SK-N-SH (cell line): ENCODE results near the gene CERS6. TPM values are rescaled to one million over a fixed set of nuclear protein-coding genes. Genes with fewer than 3 reads are reported as not detected.

ENCODE experiments used
- CTCF ChIA-PET: fragments of 300-600, 350-600 bp; formaldehyde crosslinking; extraction: SDS; loops from one replicate; lab custom pipeline; 2021; lab: Yijun Ruan, JAX
- POLR2A ChIA-PET: fragments of 350-600 bp; sonication (Branson Sonifier 250); formaldehyde crosslinking; extraction: SDS; loops from one replicate; lab custom pipeline; 2020; ENCODE audit warnings: antibody characterized with exemption, inconsistent platforms; lab: Yijun Ruan, JAX
- DNase-seq: peaks from one replicate; pipeline ENCODE4 v3.0.0; 2012
- H2AFZ ChIP-seq: fragments of 200-600 bp; sonication (generic); 2 replicates; pipeline ENCODE4 v1.8.1; 2016; ENCODE audit warnings: antibody characterized with exemption, mild to moderate bottlenecking, low read depth
- H3F3A ChIP-seq: fragments of 200-600 bp; sonication (generic); replicated peaks from 2 replicates; pipeline ENCODE3; 2016; ENCODE audit warnings: antibody characterized with exemption, mild to moderate bottlenecking; ENCODE audit not compliant: insufficient read depth
- H3K27ac ChIP-seq, 2 experiments: fragments of 200-500 bp in 1 of 2; fragments of 200-600 bp in 1 of 2; sonication (Bioruptor generic) in 1 of 2; sonication (generic), shearing (Covaris generic) in 1 of 2; 2 replicates each; pipeline versions ENCODE4 v1.5.1 to v1.6.1; 2014 to 2016; ENCODE audit warnings: low read depth in 2 of 2, inconsistent platforms in 1 of 2, low read length in 1 of 2, mild to moderate bottlenecking in 1 of 2, mixed read lengths in 1 of 2
- H3K27me3 ChIP-seq: fragments of 200-600 bp; sonication (generic), shearing (Covaris generic); 2 replicates; pipeline ENCODE4 v1.6.1; 2016; ENCODE audit warnings: mixed run types; ENCODE audit not compliant: insufficient read depth
- H3K36me3 ChIP-seq, 2 experiments: fragments of 200-500 bp in 1 of 2; fragments of 200-600 bp in 1 of 2; sonication (Bioruptor generic) in 1 of 2; sonication (generic) in 1 of 2; replicated peaks in 1 of 2; 2 replicates each; pipeline versions ENCODE3 to v1.5.1; 2014 to 2016; ENCODE audit warnings: low read length in 1 of 2, mild to moderate bottlenecking in 1 of 2; ENCODE audit not compliant: insufficient read depth in 2 of 2, control insufficient read depth in 1 of 2
- H3K4me1 ChIP-seq, 2 experiments: fragments of 200-500 bp in 1 of 2; fragments of 200-600 bp in 1 of 2; sonication (Bioruptor generic) in 1 of 2; sonication (generic), shearing (Covaris generic) in 1 of 2; 2 replicates each; pipeline versions ENCODE4 v1.5.1 to v1.6.1; 2014 to 2016; ENCODE audit warnings: low read depth in 1 of 2, low read length in 1 of 2, mixed run types in 1 of 2; ENCODE audit not compliant: insufficient read depth in 2 of 2, control insufficient read depth in 1 of 2
- H3K4me2 ChIP-seq: fragments of 200-600 bp; sonication (generic), shearing (Covaris generic); 2 replicates; pipeline ENCODE4 v1.6.1; 2017; ENCODE audit warnings: mixed run types
- H3K4me3 ChIP-seq, 2 experiments: fragments of 200-500 bp in 1 of 2; fragments of 200-600 bp in 1 of 2; sonication (Bioruptor generic) in 1 of 2; sonication (generic), shearing (Covaris generic) in 1 of 2; 2 replicates each; pipeline versions ENCODE4 v1.5.1 to v1.8.1; 2014 to 2016; ENCODE audit warnings: low read depth in 2 of 2, inconsistent platforms in 1 of 2, low read length in 1 of 2, mild to moderate bottlenecking in 1 of 2, mixed read lengths in 1 of 2, moderate library complexity in 1 of 2
- H3K79me2 ChIP-seq: fragments of 200-600 bp; sonication (generic); 2 replicates; pipeline ENCODE4 v1.8.1; 2017; ENCODE audit warnings: mild to moderate bottlenecking; ENCODE audit not compliant: insufficient read depth
- H3K9ac ChIP-seq: fragments of 200-600 bp; sonication (generic); 2 replicates; pipeline ENCODE4 v1.6.1; 2017; ENCODE audit warnings: mixed run types
- H3K9me2 ChIP-seq: fragments of 200-600 bp; sonication (generic); 2 replicates; pipeline ENCODE4 v1.6.1; 2017; ENCODE audit warnings: mixed run types
- H3K9me3 ChIP-seq: fragments of 200-600 bp; sonication (generic); 2 replicates; pipeline ENCODE4 v1.6.1; 2017; ENCODE audit warnings: mixed run types, mild to moderate bottlenecking, moderate library complexity
- H4K20me1 ChIP-seq: fragments of 200-600 bp; sonication (generic); 2 replicates; pipeline ENCODE4 v1.6.1; 2017; ENCODE audit warnings: mild to moderate bottlenecking, mixed run types; ENCODE audit not compliant: insufficient read depth
- EZH2phosphoT487 ChIP-seq: fragments of 200-600 bp; sonication (generic); IDR thresholded peaks from 2 replicates; pipeline ENCODE4 v1.6.1; 2017; ENCODE audit warnings: low read depth, mixed run types, mild to moderate bottlenecking, antibody characterized with exemption, moderate library complexity, borderline replicate concordance
- FOSL2 ChIP-seq: IDR thresholded peaks from 2 replicates; pipeline ENCODE4 v1.4.0; 2012; ENCODE audit warnings: low read depth, mild to moderate bottlenecking, moderate library complexity, borderline replicate concordance
- FOXM1 ChIP-seq: IDR thresholded peaks from 2 replicates; pipeline ENCODE4 v1.4.0; 2012; ENCODE audit warnings: low read depth, mild to moderate bottlenecking
- GABPA ChIP-seq: IDR thresholded peaks from 2 replicates; pipeline ENCODE4 v1.4.0; 2012; ENCODE audit warnings: low read depth, mild to moderate bottlenecking
- GATA2 ChIP-seq: sonication (generic); formaldehyde crosslinking; IDR thresholded peaks from 2 replicates; pipeline ENCODE4 v1.5.0; 2020; ENCODE audit warnings: mild to moderate bottlenecking, missing genetic modification reagents
- JUND ChIP-seq: IDR thresholded peaks from 2 replicates; pipeline ENCODE4 v1.4.0; 2012
- RAD21 ChIP-seq: IDR thresholded peaks from 2 replicates; pipeline ENCODE4 v1.6.1; 2012; ENCODE audit warnings: mild to moderate bottlenecking, low read length
- RCOR1 ChIP-seq: fragments of 150-350 bp; IDR thresholded peaks from 2 replicates; pipeline ENCODE4 v1.6.1; 2017; ENCODE audit warnings: antibody characterized with exemption, low read length
- RXRA ChIP-seq: IDR thresholded peaks from 2 replicates; pipeline ENCODE4 v1.4.0; 2012; ENCODE audit warnings: low read depth, mild to moderate bottlenecking, borderline replicate concordance
- TCF12 ChIP-seq: IDR thresholded peaks from 2 replicates; pipeline ENCODE4 v1.4.0; 2012
- TEAD4 ChIP-seq: IDR thresholded peaks from 2 replicates; pipeline ENCODE4 v1.4.0; 2012; ENCODE audit warnings: mild to moderate bottlenecking, borderline replicate concordance; ENCODE audit not compliant: insufficient read depth
- WGBS: methylation state at CpG from one replicate; pipeline ENCODE4 v1.1.6; 2017; ENCODE audit warnings: low lambda C conversion rate; 5-methylcytosine and 5-hydroxymethylcytosine counted together
- polyA plus RNA-seq, 3 experiments: library from polyadenylated mRNA; depleted of rRNA; stranded (reverse); fragments of >200 nt; gene quantifications; 2 replicates each; pipeline ENCODE4 v1.2.3, GENCODE V29; 2012
- TF ChIP-seq, protein P1 (sequence below): fragments of 150-350 bp; IDR thresholded peaks from 2 replicates; pipeline ENCODE4 v1.6.1; 2017; ENCODE audit warnings: antibody characterized with exemption, low read length, low read depth, borderline replicate concordance
- TF ChIP-seq, protein P2 (sequence below): IDR thresholded peaks from 2 replicates; pipeline ENCODE4 v1.4.0; 2012; ENCODE audit warnings: low read depth, borderline replicate concordance
- TF ChIP-seq, protein P3 (sequence below): IDR thresholded peaks from 2 replicates; pipeline ENCODE4; 2012
- TF ChIP-seq, protein P4 (sequence below): fragments of 200-600 bp; sonication (generic); IDR thresholded peaks from 2 replicates; pipeline ENCODE4 v1.6.1; 2017; ENCODE audit warnings: antibody characterized with exemption, mild to moderate bottlenecking, moderate library complexity
- TF ChIP-seq, protein P5 (sequence below): IDR thresholded peaks from 2 replicates; pipeline ENCODE4 v1.4.0; 2012; ENCODE audit warnings: low read depth
- TF ChIP-seq, protein P6 (sequence below): IDR thresholded peaks from 2 replicates; pipeline ENCODE4 v1.6.1; 2012; ENCODE audit warnings: mild to moderate bottlenecking, low read depth, low read length, moderate library complexity

The CERS6 gene
- polyA plus RNA-seq, 1 of the 3 experiments (the other 2 are of a cell fraction), result 1.8 TPM

DNA sequence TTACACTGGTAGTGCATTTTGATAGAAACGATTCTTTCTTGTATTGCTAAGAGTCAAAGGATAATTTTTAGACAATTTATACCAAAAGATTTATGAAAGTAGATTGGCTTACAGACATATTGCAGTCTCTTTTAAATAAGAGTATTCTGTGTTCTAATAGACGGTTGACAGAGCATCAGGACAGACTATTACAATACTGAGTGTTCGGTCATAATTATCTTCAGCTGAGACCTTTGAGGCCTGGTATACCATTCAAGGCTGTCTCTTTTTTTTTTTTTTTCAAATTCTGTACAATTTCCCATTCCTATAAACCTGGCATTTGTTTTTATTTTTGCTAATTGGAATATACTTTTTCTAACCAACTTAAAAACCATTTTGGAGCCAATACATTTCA lies 205.8 kb downstream of the CERS6 start:
- DNase-seq, result no peak
- Histone ChIP-seq H3K9me3 (no peaks in the 10 kb centered on the region), H3F3A (no peaks in the 10 kb centered on the region), H3K4me3 (no peak overlapping the region), H3K79me2 (no peaks in the 10 kb centered on the region), H3K27me3 (no peaks in the 10 kb centered on the region), H3K9me2 (no peaks in the 10 kb centered on the region), H3K36me3 (no peaks in the 10 kb centered on the region), H3K4me1 (peaks cover 2 to 6% of the 10 kb centered on the region in 2 experiments; a peak in 2 of 4 replicates), H3K9ac (no peak overlapping the region), H3K4me2 (no peak overlapping the region), H2AFZ (no peak overlapping the region), H3K27ac (no peak overlapping the region), H4K20me1 (no peaks in the 10 kb centered on the region)
- 65% methylated on average over 3 of the region's 3 CpGs for WGBS
- POLR2A ChIA-PET, result no interaction called here
- no peak for TF ChIP-seq RCOR1
- TF ChIP-seq, protein P1, sequence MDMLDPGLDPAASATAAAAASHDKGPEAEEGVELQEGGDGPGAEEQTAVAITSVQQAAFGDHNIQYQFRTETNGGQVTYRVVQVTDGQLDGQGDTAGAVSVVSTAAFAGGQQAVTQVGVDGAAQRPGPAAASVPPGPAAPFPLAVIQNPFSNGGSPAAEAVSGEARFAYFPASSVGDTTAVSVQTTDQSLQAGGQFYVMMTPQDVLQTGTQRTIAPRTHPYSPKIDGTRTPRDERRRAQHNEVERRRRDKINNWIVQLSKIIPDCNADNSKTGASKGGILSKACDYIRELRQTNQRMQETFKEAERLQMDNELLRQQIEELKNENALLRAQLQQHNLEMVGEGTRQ, result no peak
- no peak for TF ChIP-seq JUND
- TF ChIP-seq, protein P2, sequence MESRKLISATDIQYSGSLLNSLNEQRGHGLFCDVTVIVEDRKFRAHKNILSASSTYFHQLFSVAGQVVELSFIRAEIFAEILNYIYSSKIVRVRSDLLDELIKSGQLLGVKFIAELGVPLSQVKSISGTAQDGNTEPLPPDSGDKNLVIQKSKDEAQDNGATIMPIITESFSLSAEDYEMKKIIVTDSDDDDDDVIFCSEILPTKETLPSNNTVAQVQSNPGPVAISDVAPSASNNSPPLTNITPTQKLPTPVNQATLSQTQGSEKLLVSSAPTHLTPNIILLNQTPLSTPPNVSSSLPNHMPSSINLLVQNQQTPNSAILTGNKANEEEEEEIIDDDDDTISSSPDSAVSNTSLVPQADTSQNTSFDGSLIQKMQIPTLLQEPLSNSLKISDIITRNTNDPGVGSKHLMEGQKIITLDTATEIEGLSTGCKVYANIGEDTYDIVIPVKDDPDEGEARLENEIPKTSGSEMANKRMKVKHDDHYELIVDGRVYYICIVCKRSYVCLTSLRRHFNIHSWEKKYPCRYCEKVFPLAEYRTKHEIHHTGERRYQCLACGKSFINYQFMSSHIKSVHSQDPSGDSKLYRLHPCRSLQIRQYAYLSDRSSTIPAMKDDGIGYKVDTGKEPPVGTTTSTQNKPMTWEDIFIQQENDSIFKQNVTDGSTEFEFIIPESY, result no peak
- no peak for TF ChIP-seq EZH2phosphoT487
- TF ChIP-seq, protein P3, sequence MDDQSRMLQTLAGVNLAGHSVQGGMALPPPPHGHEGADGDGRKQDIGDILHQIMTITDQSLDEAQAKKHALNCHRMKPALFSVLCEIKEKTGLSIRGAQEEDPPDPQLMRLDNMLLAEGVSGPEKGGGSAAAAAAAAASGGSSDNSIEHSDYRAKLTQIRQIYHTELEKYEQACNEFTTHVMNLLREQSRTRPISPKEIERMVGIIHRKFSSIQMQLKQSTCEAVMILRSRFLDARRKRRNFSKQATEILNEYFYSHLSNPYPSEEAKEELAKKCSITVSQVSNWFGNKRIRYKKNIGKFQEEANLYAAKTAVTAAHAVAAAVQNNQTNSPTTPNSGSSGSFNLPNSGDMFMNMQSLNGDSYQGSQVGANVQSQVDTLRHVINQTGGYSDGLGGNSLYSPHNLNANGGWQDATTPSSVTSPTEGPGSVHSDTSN, result no peak
- no peak for TF ChIP-seq RXRA
- TF ChIP-seq TEAD4, result no peak
- no peak for TF ChIP-seq GABPA
- TF ChIP-seq FOSL2, result no peak
- no peak for TF ChIP-seq RAD21
- TF ChIP-seq, protein P4, sequence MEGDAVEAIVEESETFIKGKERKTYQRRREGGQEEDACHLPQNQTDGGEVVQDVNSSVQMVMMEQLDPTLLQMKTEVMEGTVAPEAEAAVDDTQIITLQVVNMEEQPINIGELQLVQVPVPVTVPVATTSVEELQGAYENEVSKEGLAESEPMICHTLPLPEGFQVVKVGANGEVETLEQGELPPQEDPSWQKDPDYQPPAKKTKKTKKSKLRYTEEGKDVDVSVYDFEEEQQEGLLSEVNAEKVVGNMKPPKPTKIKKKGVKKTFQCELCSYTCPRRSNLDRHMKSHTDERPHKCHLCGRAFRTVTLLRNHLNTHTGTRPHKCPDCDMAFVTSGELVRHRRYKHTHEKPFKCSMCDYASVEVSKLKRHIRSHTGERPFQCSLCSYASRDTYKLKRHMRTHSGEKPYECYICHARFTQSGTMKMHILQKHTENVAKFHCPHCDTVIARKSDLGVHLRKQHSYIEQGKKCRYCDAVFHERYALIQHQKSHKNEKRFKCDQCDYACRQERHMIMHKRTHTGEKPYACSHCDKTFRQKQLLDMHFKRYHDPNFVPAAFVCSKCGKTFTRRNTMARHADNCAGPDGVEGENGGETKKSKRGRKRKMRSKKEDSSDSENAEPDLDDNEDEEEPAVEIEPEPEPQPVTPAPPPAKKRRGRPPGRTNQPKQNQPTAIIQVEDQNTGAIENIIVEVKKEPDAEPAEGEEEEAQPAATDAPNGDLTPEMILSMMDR, result no peak
- TF ChIP-seq, protein P5, sequence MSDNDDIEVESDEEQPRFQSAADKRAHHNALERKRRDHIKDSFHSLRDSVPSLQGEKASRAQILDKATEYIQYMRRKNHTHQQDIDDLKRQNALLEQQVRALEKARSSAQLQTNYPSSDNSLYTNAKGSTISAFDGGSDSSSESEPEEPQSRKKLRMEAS, result no peak
- TF ChIP-seq, protein P6, sequence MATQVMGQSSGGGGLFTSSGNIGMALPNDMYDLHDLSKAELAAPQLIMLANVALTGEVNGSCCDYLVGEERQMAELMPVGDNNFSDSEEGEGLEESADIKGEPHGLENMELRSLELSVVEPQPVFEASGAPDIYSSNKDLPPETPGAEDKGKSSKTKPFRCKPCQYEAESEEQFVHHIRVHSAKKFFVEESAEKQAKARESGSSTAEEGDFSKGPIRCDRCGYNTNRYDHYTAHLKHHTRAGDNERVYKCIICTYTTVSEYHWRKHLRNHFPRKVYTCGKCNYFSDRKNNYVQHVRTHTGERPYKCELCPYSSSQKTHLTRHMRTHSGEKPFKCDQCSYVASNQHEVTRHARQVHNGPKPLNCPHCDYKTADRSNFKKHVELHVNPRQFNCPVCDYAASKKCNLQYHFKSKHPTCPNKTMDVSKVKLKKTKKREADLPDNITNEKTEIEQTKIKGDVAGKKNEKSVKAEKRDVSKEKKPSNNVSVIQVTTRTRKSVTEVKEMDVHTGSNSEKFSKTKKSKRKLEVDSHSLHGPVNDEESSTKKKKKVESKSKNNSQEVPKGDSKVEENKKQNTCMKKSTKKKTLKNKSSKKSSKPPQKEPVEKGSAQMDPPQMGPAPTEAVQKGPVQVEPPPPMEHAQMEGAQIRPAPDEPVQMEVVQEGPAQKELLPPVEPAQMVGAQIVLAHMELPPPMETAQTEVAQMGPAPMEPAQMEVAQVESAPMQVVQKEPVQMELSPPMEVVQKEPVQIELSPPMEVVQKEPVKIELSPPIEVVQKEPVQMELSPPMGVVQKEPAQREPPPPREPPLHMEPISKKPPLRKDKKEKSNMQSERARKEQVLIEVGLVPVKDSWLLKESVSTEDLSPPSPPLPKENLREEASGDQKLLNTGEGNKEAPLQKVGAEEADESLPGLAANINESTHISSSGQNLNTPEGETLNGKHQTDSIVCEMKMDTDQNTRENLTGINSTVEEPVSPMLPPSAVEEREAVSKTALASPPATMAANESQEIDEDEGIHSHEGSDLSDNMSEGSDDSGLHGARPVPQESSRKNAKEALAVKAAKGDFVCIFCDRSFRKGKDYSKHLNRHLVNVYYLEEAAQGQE, result no peak
- no peak for TF ChIP-seq GATA2 (CRISPR knock-in tag)
- TF ChIP-seq FOXM1, result no peak
- no peak for TF ChIP-seq TCF12
- CTCF ChIA-PET, result interaction anchor here (1.7 kb wide), 1 partner anchor 14 kb away, joined by 3 read pairs; no protein-coding TSS in a partner anchor
